ENCODE data around the gene SSR1.

GRCh38 chr6:7335519-7335918 lies 22.5 kb upstream of the SSR1 start:
- TF ChIP-seq ZNF274 (IDR thresholded peaks at IDR 0.05; ENCODE audit: low read depth, low read length) (no peak), YY1 (IDR thresholded peaks at IDR 0.05; ENCODE audit: insufficient read depth, insufficient read length) (no peak), SUZ12 (IDR thresholded peaks at IDR 0.05; ENCODE audit: extremely low read depth, insufficient read depth, insufficient read length) (no peak)
